Dendritic cell treated with granulocyte-macrophage colony-stimulating factor and Interleukin-4, amounts not matched to agents 40 ng/mL and 50 ng/mL, for 4 days (primary cell): ENCODE measurements around the gene FRZB.
"Not testable (repeated sequence)": the region's sequence is repeated elsewhere in the genome, so short reads cannot be mapped to it uniquely, and the experiment has no call there.

Experiments used
- H3K27ac Mint-ChIP-seq: one replicate; pipeline ENCODE4 v1.8.0; 2022; ENCODE audit warnings: mild to moderate bottlenecking, mixed read lengths
- H3K27me3 Mint-ChIP-seq: one replicate; pipeline ENCODE4 v1.8.0; 2022; ENCODE audit warnings: mild to moderate bottlenecking, mixed read lengths
- H3K36me3 Mint-ChIP-seq: one replicate; pipeline ENCODE4 v1.8.0; 2022; ENCODE audit warnings: low read depth, mixed read lengths
- H3K4me1 Mint-ChIP-seq: one replicate; pipeline ENCODE4 v1.8.0; 2022; ENCODE audit warnings: low read depth, mixed read lengths
- H3K4me3 Mint-ChIP-seq: one replicate; pipeline ENCODE4 v1.8.0; 2022; ENCODE audit warnings: mild to moderate bottlenecking, moderate library complexity, mixed read lengths
- H3K9me3 Mint-ChIP-seq: one replicate; pipeline ENCODE4 v1.8.0; 2022; ENCODE audit warnings: mixed read lengths
- intact Hi-C: fragments of 100-400 bp; cut with micrococcal nuclease; formaldehyde crosslinking; loops from one replicate; pipeline ENCODE4 v1.15.0; 2022

The FRZB gene

DNA sequence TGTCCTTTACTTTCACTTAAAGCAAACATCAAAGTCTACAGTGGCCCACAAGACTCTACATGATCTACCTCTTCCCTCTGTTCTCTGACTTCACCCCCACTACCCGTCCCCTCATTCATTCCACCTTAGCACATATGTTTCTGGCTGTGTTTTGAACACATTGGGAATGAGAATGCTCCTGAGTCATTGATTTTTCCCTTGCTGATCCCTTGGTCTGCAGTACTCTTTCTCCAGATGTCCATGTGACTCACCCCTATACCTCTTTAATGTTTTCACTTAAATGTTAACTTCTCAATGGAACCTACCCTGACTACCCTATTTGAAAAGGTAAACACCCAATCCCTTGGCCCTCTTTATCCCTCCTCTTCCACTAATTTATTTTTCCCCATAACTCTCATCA, 30.7 kb upstream of the FRZB start:
- Mint-ChIP-seq H3K9me3 (peaks cover 34% of the 10 kb centered on the region), H3K27me3 (no peaks in the 10 kb centered on the region)
- intact Hi-C loops, result no loop called here

DNA sequence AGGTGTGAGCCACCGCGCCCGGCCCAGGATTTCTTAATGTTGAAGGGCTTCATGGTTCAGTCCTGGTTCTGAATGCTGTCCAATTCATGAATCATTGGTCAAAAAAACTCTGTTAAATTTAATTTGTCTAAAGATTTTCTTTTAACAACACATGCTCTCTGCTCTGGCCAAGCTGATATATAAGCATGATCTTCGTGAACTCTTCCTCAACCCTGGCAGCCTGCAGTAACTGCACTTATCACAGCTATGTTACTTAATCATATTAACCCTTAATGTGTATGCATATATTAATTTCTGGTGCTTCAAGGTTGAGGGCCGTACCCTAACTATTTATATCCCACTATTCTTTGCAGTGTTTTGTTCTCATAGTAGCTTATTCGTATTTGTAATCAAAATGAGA, 29.4 kb upstream of the FRZB start:
- no peaks in the 10 kb centered on the region for H3K27me3 Mint-ChIP-seq
- no peak overlapping the region for H3K27ac Mint-ChIP-seq
- intact Hi-C loops, result no loop called here
- no peaks in the 10 kb centered on the region for H3K36me3 Mint-ChIP-seq
- no peaks in the 10 kb centered on the region for H3K4me1 Mint-ChIP-seq
- H3K9me3 Mint-ChIP-seq, result peaks cover 34% of the 10 kb centered on the region
- no peak overlapping the region for H3K4me3 Mint-ChIP-seq

More for the DNA sequence above, 30.7 kb upstream of the FRZB start:
- Mint-ChIP-seq H3K4me1 (no peaks in the 10 kb centered on the region), H3K27ac (no peak overlapping the region), H3K36me3 (no peaks in the 10 kb centered on the region), H3K4me3 (no peak overlapping the region)

DNA sequence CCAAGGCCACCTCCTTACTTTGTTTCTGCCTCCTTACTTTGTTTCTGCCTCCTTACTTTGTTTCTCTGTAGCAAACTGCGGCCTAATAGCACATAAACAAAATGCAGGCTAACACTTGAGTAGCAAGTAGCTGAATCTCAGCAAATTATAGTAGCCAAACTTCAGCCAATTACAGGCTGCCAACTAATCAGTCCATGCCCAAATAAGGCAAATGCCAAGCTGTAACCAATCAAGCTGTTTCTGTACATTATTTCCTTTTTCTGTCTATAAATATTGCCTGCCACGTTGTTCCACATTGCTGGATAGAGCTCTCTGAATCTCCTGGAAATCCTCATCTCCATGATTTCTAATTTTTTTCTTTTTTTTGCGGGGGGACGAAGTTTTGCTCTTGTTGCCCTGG, 28.7 kb upstream of the FRZB start:
- no peaks in the 10 kb centered on the region for H3K4me1 Mint-ChIP-seq
- peaks cover 34% of the 10 kb centered on the region for H3K9me3 Mint-ChIP-seq
- intact Hi-C loops, result no loop called here
- no peaks in the 10 kb centered on the region for H3K27me3 Mint-ChIP-seq
- no peak overlapping the region for H3K4me3 Mint-ChIP-seq
- no peak overlapping the region for H3K27ac Mint-ChIP-seq
- H3K36me3 Mint-ChIP-seq, result no peaks in the 10 kb centered on the region

DNA sequence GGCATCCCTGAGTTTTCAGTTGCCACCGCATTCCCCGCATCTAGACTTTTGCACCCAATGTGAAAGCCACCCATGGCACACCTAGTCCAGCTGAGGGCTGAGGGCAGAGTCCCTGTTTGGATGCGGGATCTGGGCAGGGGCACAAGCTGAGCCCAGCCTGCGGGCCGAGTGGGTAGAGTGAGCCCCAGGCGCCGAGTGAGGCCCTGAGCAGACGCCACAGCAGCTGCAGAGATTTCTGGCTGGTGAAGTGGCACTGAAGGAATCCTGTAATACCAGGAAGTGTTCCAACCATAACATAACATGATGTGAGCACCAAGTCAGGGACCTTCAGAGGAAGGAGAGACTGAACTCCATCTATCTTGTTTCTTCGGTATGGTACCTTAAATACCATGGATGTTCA, 27.7 kb upstream of the FRZB start:
- H3K27me3 Mint-ChIP-seq, result no peaks in the 10 kb centered on the region
- no peaks in the 10 kb centered on the region for H3K36me3 Mint-ChIP-seq
- no peak overlapping the region for H3K27ac Mint-ChIP-seq
- intact Hi-C loops, result no loop called here
- H3K4me3 Mint-ChIP-seq, result no peak overlapping the region
- no peaks in the 10 kb centered on the region for H3K4me1 Mint-ChIP-seq
- peaks cover 34% of the 10 kb centered on the region for H3K9me3 Mint-ChIP-seq

DNA sequence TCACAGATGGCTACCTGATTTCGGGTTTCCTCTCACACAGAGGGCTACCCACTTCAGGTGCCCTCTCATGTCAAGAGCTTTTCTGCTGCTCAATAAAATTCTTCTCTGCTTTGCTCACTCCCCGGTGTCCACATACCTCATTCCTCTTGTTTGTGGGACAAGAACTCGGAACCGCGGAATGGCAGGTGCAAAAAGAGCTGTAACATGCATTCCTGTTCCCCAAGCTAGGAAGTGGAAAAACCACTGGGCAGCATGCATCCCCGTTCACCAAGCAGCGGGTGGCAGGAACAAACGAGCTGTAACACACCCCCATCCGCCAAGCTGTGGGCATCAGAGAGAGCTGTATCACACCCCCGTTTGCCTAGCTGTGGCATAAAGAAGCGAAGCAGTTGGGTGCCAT, 27.2 kb upstream of the FRZB start:
- Mint-ChIP-seq H3K36me3 (no peaks in the 10 kb centered on the region), H3K4me1 (no peaks in the 10 kb centered on the region)

DNA sequence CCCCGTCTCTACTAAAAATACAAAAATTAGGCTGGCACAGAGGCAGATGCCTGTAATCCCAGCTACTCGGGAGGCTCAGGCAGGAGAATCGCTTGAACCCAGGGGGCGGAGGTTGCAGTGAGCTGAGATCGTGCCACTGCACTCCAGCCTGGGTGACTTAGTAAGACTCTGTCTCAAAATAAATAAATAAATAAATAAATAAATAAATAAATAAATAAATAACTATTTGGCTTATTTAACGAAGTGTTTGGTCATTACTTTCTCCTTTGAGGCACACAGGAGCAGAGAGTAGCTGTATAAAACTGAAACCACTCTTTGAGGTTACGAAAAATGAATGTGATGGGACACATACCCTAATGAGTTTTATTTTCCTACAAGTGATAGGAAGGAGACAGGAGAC, 26.6 kb upstream of the FRZB start:
- H3K36me3 Mint-ChIP-seq, H3K4me1 Mint-ChIP-seq, H3K27me3 Mint-ChIP-seq: not testable (repeated sequence)

More for the DNA sequence above, 27.2 kb upstream of the FRZB start:
- intact Hi-C loops, result no loop called here
- Mint-ChIP-seq H3K27ac (no peak overlapping the region), H3K27me3 (no peaks in the 10 kb centered on the region), H3K9me3 (peaks cover 34% of the 10 kb centered on the region), H3K4me3 (no peak overlapping the region)

DNA sequence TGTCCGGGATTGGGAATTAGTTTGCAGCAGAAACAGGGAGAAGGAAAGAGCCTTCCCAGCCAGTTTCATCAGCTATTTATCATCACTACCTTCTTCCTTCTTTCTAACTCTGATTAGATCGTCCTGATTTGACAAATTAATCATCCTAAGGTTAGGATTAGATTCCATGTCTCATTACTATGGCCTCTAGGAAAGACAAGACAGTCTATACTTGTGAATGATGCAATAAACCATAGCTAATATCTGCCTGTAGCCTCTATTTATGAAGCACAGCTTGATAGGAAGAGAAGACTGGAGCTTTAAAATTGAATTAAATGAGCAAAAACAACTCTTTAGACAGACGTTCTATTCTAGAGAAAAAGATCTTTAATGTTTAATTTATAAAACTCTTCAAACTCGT, 25.2 kb upstream of the FRZB start:
- intact Hi-C loops, result no loop called here
- Mint-ChIP-seq H3K27me3 (no peaks in the 10 kb centered on the region), H3K4me1 (no peaks in the 10 kb centered on the region), H3K4me3 (no peak overlapping the region), H3K9me3 (peaks cover 26% of the 10 kb centered on the region), H3K36me3 (no peaks in the 10 kb centered on the region), H3K27ac (no peak overlapping the region)

More for the DNA sequence above, 26.6 kb upstream of the FRZB start:
- H3K4me3 Mint-ChIP-seq, H3K27ac Mint-ChIP-seq, intact Hi-C loops: not testable (repeated sequence)
- H3K9me3 Mint-ChIP-seq, result peaks cover 34% of the 10 kb centered on the region

DNA sequence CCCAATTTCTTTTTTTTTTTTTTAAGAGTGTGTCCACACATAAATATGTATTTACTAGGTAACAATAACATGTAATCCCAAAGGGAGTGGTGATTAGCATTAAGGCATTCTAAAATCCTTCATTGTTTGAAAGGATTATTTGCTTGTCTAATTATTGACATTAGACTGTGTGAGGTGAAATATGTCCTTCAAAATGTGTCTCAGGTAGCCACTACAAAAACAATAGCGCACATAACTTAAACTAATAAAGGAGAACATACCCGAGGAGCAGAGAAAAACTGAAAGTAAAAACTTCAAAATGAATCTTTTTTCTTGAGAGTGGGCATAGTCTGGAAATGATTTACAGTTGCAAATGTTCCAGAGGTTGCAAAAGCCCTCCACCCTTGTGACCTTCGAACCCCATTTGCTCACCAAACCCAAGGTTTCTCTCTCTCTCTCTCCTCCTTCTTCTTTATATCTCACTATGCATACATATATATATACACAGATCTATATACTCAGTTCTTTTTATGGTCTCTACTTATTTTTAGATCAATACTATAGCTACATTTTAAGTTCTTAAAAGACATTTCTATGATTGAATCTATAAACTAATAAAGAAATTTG, 24.4 kb upstream of the FRZB start:
- intact Hi-C loops, result no loop called here
- Mint-ChIP-seq H3K27me3 (no peaks in the 10 kb centered on the region), H3K4me1 (no peaks in the 10 kb centered on the region), H3K36me3 (no peaks in the 10 kb centered on the region), H3K4me3 (no peak overlapping the region), H3K27ac (no peak overlapping the region), H3K9me3 (peaks cover 24% of the 10 kb centered on the region)

DNA sequence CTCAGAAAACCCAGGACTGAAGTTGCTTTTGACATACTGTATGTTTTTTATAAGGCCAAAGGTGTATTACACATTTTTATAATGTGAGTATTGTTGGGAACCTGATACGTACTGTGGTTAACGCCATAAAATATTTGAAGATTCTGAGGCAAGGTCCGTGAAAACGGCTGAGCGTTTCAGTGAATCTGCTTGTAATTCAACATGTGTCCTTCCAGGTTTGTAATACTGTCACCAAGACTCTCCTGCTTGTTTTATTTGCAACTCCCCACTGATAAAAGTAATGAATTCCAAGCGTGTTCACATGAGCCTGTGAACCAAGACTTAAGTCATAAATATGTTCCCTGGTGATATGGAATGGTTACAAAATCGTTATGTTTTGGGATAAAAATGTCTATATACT, 23.9 kb upstream of the FRZB start:
- H3K4me1 Mint-ChIP-seq, result no peaks in the 10 kb centered on the region
- no peaks in the 10 kb centered on the region for H3K27me3 Mint-ChIP-seq
- H3K4me3 Mint-ChIP-seq, result no peak overlapping the region
- intact Hi-C loops, result no loop called here
- peaks cover 20% of the 10 kb centered on the region for H3K9me3 Mint-ChIP-seq
- no peaks in the 10 kb centered on the region for H3K36me3 Mint-ChIP-seq
- no peak overlapping the region for H3K27ac Mint-ChIP-seq

DNA sequence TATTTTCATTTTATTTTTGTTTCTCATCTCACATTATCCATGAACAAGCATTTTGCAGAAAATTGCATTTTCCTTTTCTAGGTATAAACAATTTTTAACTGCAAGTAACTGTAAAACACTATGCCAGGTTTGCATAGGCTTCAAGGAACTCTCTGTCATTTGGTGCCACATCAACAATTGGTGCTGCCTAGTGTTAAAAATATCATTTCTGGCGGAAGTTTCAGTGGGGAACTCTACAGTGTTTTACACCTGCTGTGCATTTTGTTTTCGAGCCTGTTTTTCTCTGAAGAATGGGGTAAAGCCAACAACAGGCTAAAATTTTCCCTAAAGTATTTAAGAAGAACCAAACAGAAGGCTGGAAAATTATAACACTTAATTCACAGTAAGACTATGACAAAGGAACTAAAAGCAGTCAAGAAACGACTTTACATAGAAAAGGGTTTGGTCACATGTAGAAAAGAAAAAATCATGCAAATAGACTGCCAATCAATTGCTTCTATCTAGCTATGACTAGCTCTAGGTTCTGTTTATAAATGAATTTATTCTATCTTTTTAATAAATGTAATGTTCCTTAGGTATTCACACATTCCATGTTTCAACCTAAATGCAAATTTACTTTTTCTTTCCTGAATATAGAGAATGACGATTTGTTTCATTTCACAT, 21.4 kb upstream of the FRZB start:
- H3K27me3 Mint-ChIP-seq, result no peaks in the 10 kb centered on the region
- intact Hi-C loops, result no loop called here
- no peaks in the 10 kb centered on the region for H3K4me1 Mint-ChIP-seq
- H3K9me3 Mint-ChIP-seq, result no peaks in the 10 kb centered on the region
- H3K27ac Mint-ChIP-seq, result no peak overlapping the region
- H3K36me3 Mint-ChIP-seq, result no peaks in the 10 kb centered on the region
- no peak overlapping the region for H3K4me3 Mint-ChIP-seq

DNA sequence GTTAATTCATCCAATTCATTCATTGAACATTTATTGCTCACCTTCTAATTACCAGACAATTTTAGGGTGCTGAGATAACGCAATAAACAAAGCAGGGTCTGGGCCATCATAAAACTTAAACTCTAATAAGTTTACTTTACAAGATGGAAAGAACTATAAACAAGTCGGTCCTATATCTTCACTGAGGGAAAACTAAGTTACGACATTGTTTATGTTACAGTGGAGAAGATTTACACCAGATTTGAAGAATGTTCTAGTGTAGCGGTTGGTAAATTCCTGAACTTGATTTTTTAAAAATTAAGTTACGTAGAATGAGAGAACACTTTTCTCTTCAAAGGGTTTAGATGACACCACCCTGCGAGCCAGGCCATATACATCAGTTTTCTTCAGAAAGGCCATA, 20.7 kb upstream of the FRZB start:
- H3K4me3 Mint-ChIP-seq, result no peak overlapping the region
- no peaks in the 10 kb centered on the region for H3K27me3 Mint-ChIP-seq
- H3K9me3 Mint-ChIP-seq, result no peaks in the 10 kb centered on the region
- intact Hi-C loops, result no loop called here
- no peak overlapping the region for H3K27ac Mint-ChIP-seq
- no peaks in the 10 kb centered on the region for H3K36me3 Mint-ChIP-seq
- no peaks in the 10 kb centered on the region for H3K4me1 Mint-ChIP-seq

DNA sequence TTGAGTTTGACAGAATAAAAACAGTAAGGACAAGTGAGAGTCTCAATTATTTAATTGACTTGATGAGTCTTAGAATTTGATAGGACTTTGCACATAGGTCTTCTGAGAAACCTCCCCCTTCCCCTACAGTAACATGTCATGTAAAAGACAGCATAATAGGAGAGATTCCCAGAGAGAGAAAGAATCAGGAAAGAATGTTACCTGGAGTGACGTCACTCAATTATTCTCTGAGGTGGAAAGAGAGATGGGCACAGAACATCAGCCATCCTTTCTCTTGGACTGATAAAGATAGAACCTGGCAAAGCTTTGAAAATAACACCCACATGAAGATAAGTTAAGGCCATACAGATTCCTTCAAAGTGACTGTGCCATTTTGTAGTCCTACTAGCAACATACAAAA, 19.3 kb upstream of the FRZB start:
- no peak overlapping the region for H3K4me3 Mint-ChIP-seq
- no peak overlapping the region for H3K27ac Mint-ChIP-seq
- H3K9me3 Mint-ChIP-seq, result no peaks in the 10 kb centered on the region
- H3K36me3 Mint-ChIP-seq, result no peaks in the 10 kb centered on the region
- intact Hi-C loops, result no loop called here
- no peaks in the 10 kb centered on the region for H3K27me3 Mint-ChIP-seq
- no peaks in the 10 kb centered on the region for H3K4me1 Mint-ChIP-seq

DNA sequence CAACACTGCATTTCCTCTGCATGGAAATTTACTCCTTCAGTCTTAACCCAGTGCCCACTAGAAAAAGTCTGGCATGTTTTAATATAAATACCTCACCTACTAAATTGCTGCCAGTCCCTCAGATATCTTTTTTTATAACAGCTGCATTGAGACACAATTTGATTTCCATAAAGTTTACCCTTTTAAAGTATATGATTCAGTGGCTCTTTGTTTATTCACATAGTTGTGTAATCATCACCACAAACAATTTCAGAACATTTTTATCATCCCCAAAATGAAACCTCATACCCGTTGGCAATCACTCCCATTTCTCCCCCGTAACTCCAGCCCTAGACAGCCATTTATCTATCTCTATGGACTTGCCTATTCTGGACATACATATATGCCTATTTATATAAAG, 17.0 kb upstream of the FRZB start:
- H3K36me3 Mint-ChIP-seq, result no peaks in the 10 kb centered on the region
- no peak overlapping the region for H3K4me3 Mint-ChIP-seq
- H3K9me3 Mint-ChIP-seq, result peaks cover 8% of the 10 kb centered on the region
- no peaks in the 10 kb centered on the region for H3K4me1 Mint-ChIP-seq
- no peak overlapping the region for H3K27ac Mint-ChIP-seq
- H3K27me3 Mint-ChIP-seq, result no peaks in the 10 kb centered on the region
- intact Hi-C loops, result no loop called here

DNA sequence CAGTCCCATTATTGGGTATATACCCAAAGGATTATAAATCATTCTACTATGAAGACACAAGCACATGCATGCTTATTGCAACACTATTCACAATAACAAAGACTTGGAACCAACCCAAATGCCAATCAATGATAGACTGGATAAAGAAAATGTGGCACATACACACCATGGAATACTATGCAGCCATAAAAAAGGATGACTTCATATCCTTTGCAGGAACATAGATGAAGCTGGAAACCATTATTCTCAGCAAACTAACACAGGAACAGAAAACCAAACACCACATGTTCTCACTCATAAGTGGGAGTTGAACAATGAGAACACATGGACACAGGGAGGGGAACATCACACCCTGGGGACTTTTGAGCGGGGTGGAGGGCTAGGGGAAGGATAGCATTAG, 13.7 kb upstream of the FRZB start:
- H3K36me3 Mint-ChIP-seq, intact Hi-C loops, H3K4me3 Mint-ChIP-seq, H3K4me1 Mint-ChIP-seq, H3K27me3 Mint-ChIP-seq, H3K27ac Mint-ChIP-seq: not testable (repeated sequence)
- H3K9me3 Mint-ChIP-seq, result peaks cover 17% of the 10 kb centered on the region

DNA sequence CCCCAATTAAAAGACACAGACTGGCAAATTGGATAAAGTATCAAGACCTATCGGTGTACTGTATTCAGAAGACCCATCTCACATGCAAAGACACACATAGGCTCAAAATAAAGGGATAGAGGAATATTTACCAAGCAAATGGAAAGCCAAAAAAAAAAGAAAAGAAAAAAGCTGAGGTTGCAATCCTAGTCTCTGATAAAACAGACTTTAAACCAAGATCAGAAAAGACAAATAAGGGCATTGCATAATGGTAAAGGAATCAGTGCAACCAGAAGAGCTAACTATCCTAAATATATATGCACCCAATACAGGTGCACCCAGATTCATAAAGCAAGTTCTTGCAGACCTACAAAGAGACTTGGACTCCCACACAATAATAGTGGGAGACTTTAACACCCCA, 10.2 kb upstream of the FRZB start:
- intact Hi-C loops, H3K36me3 Mint-ChIP-seq, H3K27me3 Mint-ChIP-seq: not testable (repeated sequence)

More for the DNA sequence above, 10.2 kb upstream of the FRZB start:
- peaks cover 26% of the 10 kb centered on the region for H3K9me3 Mint-ChIP-seq
- not testable (repeated sequence) for H3K4me3 Mint-ChIP-seq, H3K4me1 Mint-ChIP-seq, H3K27ac Mint-ChIP-seq
